H1 (cell line): ENCODE measurements around the gene IYD. TPM values are rescaled to one million over a fixed set of nuclear protein-coding genes. Genes with fewer than 3 reads are reported as not detected.

ENCODE experiments used
- CTCF ChIA-PET: fragments of 300-600 bp; sonication (Branson Sonifier 250); formaldehyde crosslinking; loops from one replicate; lab custom pipeline; 2021; ENCODE audit not compliant: partially characterized antibody; lab: Charles Lee
- POLR2A ChIA-PET: fragments of 300-600 bp; sonication (Branson Sonifier 250); formaldehyde crosslinking; loops from one replicate; lab custom pipeline; 2021; ENCODE audit warnings: inconsistent platforms; ENCODE audit not compliant: partially characterized antibody; lab: Charles Lee
- DNase-seq, 2 experiments: peaks; one replicate each; pipeline versions ENCODE4 v3.0.0 to v3.0.0-alpha.2; 2010 to 2022; ENCODE audit warnings: low spot score in 2 of 2, low read depth in 1 of 2, mixed read lengths in 1 of 2
- FAIRE-seq: peaks from 2 replicates; lab custom pipeline; 2011; peaks lifted over from hg19 to GRCh38; lab: Jason Lieb, UNC
- H2AFZ ChIP-seq: 2 replicates; pipeline ENCODE4 v1.8.1; 2012; ENCODE audit warnings: low read length, inconsistent platforms
- H2AK5ac ChIP-seq: 2 replicates; pipeline ENCODE4 v1.6.1; 2013; ENCODE audit warnings: low read depth, low read length
- H2BK120ac ChIP-seq: replicated peaks from 2 replicates; pipeline ENCODE3; 2013; ENCODE audit warnings: low read depth, low read length, inconsistent platforms
- H2BK12ac ChIP-seq: 2 replicates; pipeline ENCODE4 v1.6.1; 2013; ENCODE audit warnings: low read depth, low read length
- H2BK15ac ChIP-seq: 2 replicates; pipeline ENCODE4 v1.6.1; 2013; ENCODE audit warnings: low read length
- H2BK20ac ChIP-seq: 2 replicates; pipeline ENCODE4 v1.6.1; 2013; ENCODE audit warnings: low read length
- H2BK5ac ChIP-seq: 2 replicates; pipeline ENCODE4 v1.6.1; 2013; ENCODE audit warnings: low read depth, low read length
- H3K14ac ChIP-seq: 2 replicates; pipeline ENCODE4 v1.6.1; 2013; ENCODE audit warnings: inconsistent platforms; ENCODE audit not compliant: insufficient read length
- H3K18ac ChIP-seq: 2 replicates; pipeline ENCODE4 v1.6.1; 2013; ENCODE audit warnings: low read length; ENCODE audit errors: extremely low read depth
- H3K23ac ChIP-seq: 2 replicates; pipeline ENCODE4 v1.6.1; 2013; ENCODE audit warnings: inconsistent platforms; ENCODE audit not compliant: insufficient read length
- H3K23me2 ChIP-seq: 2 replicates; pipeline ENCODE4 v1.6.1; 2013; ENCODE audit warnings: low read depth, low read length
- H3K27ac ChIP-seq: 2 replicates; pipeline ENCODE4 v1.6.1; 2011; ENCODE audit warnings: low read depth, low read length, inconsistent platforms
- H3K27me3 ChIP-seq, 4 experiments: replicated peaks in 1 of 4; 1 replicate in 1 of 4; 2 replicates in 3 of 4; pipeline versions ENCODE4 v1.6.1 to v1.8.1; 2011 to 2013; ENCODE audit warnings: low read length in 3 of 4, mild to moderate bottlenecking in 3 of 4, inconsistent platforms in 2 of 4, mixed read lengths in 2 of 4, moderate library complexity in 1 of 4; ENCODE audit not compliant: control insufficient read depth in 3 of 4, insufficient read depth in 3 of 4; ENCODE audit errors: extremely low read depth in 1 of 4
- H3K36me3 ChIP-seq, 4 experiments: 2 replicates each; pipeline versions ENCODE4 v1.6.1 to v1.8.1; 2011 to 2013; ENCODE audit warnings: mild to moderate bottlenecking in 4 of 4, low read length in 3 of 4, moderate library complexity in 2 of 4, control low read depth in 1 of 4, inconsistent platforms in 1 of 4; ENCODE audit not compliant: insufficient read depth in 4 of 4, control insufficient read depth in 2 of 4
- H3K4ac ChIP-seq: replicated peaks from 2 replicates; pipeline ENCODE3; 2013; ENCODE audit warnings: low read length, low read depth, mixed read lengths, inconsistent platforms; ENCODE audit not compliant: insufficient read length
- H3K4me1 ChIP-seq, 4 experiments: replicated peaks in 1 of 4; 1 replicate in 1 of 4; 2 replicates in 3 of 4; pipeline versions ENCODE4 v1.6.1 to v1.8.1; 2011 to 2013; ENCODE audit warnings: low read length in 3 of 4, inconsistent platforms in 2 of 4, mixed read lengths in 1 of 4; ENCODE audit not compliant: insufficient read depth in 4 of 4, control insufficient read depth in 3 of 4
- H3K4me2 ChIP-seq, 2 experiments: 2 replicates each; pipeline versions ENCODE4 v1.6.1 to v1.8.1; 2011 to 2013; ENCODE audit warnings: low read depth in 2 of 2, low read length in 2 of 2, control low read depth in 1 of 2, inconsistent platforms in 1 of 2, mild to moderate bottlenecking in 1 of 2; ENCODE audit not compliant: insufficient read depth in 1 of 2
- H3K4me3 ChIP-seq, 4 experiments: fragments of 200-600, 300-600 bp in 1 of 4; sonication (generic), shearing (Covaris generic), sonication (Bioruptor Twin) in 1 of 4; 2 replicates each; pipeline versions ENCODE4 v1.5.1 to v1.8.1; 2011 to 2016; ENCODE audit warnings: low read length in 4 of 4, low read depth in 3 of 4, control low read depth in 2 of 4, inconsistent platforms in 2 of 4, mild to moderate bottlenecking in 2 of 4, mixed read lengths in 1 of 4, moderate library complexity in 1 of 4; ENCODE audit not compliant: insufficient read depth in 2 of 4; ENCODE audit errors: extremely low read depth in 1 of 4
- H3K56ac ChIP-seq: replicated peaks from 2 replicates; pipeline ENCODE3; 2013; ENCODE audit warnings: low read depth, mild to moderate bottlenecking, mixed read lengths, low read length, inconsistent platforms; ENCODE audit not compliant: insufficient read length
- H3K79me1 ChIP-seq: 2 replicates; pipeline ENCODE4 v1.6.1; 2013; ENCODE audit warnings: low read depth, low read length, control low read depth
- H3K79me2 ChIP-seq, 2 experiments: 2 replicates each; pipeline versions ENCODE4 v1.6.1 to v1.8.1; 2012 to 2013; ENCODE audit warnings: low read length in 2 of 2, mild to moderate bottlenecking in 2 of 2, inconsistent platforms in 1 of 2; ENCODE audit not compliant: insufficient read depth in 2 of 2, control insufficient read depth in 1 of 2
- H3K9ac ChIP-seq, 4 experiments: replicated peaks in 1 of 4; 1 replicate in 1 of 4; 2 replicates in 3 of 4; pipeline versions ENCODE4 v1.6.1 to v1.8.1; 2011 to 2013; ENCODE audit warnings: low read depth in 3 of 4, low read length in 3 of 4, control low read depth in 2 of 4, mild to moderate bottlenecking in 2 of 4, moderate library complexity in 2 of 4, inconsistent platforms in 1 of 4; ENCODE audit errors: extremely low read depth in 1 of 4
- H3K9me3 ChIP-seq, 2 experiments: 2 replicates each; pipeline versions ENCODE4 v1.6.1 to v1.8.1; 2012 to 2013; ENCODE audit warnings: mild to moderate bottlenecking in 2 of 2, moderate library complexity in 2 of 2, control low read depth in 1 of 2, inconsistent platforms in 1 of 2, low read depth in 1 of 2, low read length in 1 of 2, mixed read lengths in 1 of 2; ENCODE audit not compliant: insufficient read depth in 2 of 2
- H4K20me1 ChIP-seq, 2 experiments: replicated peaks in 1 of 2; 2 replicates each; pipeline versions ENCODE3 to v1.8.1; 2011 to 2013; ENCODE audit warnings: inconsistent platforms in 2 of 2, low read length in 2 of 2, mild to moderate bottlenecking in 1 of 2; ENCODE audit not compliant: insufficient read depth in 2 of 2, control insufficient read depth in 1 of 2
- H4K5ac ChIP-seq: 2 replicates; pipeline ENCODE4 v1.6.1; 2013; ENCODE audit warnings: low read length, low read depth, mixed read lengths, inconsistent platforms; ENCODE audit not compliant: insufficient read length
- H4K8ac ChIP-seq: 2 replicates; pipeline ENCODE4 v1.8.0; 2013; ENCODE audit warnings: mild to moderate bottlenecking, moderate library complexity, low read length, inconsistent platforms; ENCODE audit not compliant: insufficient read depth; ENCODE audit errors: extremely low read depth
- H4K91ac ChIP-seq: replicated peaks from 2 replicates; pipeline ENCODE3; 2013; ENCODE audit warnings: low read length, mixed read lengths, inconsistent platforms; ENCODE audit not compliant: insufficient read length
- CHD2 ChIP-seq: IDR thresholded peaks from 2 replicates; pipeline ENCODE4 v1.6.1; 2012; ENCODE audit warnings: low read length, improper control_type of control experiment
- TAF7 ChIP-seq: optimal IDR thresholded peaks from 2 replicates; pipeline ENCODE3; 2011; ENCODE audit warnings: low read depth, mild to moderate bottlenecking, inconsistent platforms, low read length, moderate library complexity, borderline replicate concordance
- TEAD4 ChIP-seq: IDR thresholded peaks from 2 replicates; pipeline ENCODE4 v1.6.1; 2012; ENCODE audit warnings: low read depth, low read length, inconsistent platforms, mixed read lengths
- WGBS, 2 experiments: shearing (Covaris generic) in 1 of 2; methylation state at CpG; one replicate each; pipeline versions ENCODE4 v1.1.6 to v1.1.7; 2013 to 2015; ENCODE audit warnings: low lambda C conversion rate in 2 of 2, mixed read lengths in 2 of 2, inconsistent platforms in 1 of 2, low coverage in 1 of 2, missing lambda C conversion rate in 1 of 2; ENCODE audit not compliant: insufficient replicate concordance in 2 of 2, insufficient coverage in 1 of 2, insufficient read length in 1 of 2; ENCODE audit errors: extremely low coverage in 1 of 2, missing lambda C conversion rate in 1 of 2; 5-methylcytosine and 5-hydroxymethylcytosine counted together
- polyA plus RNA-seq, 7 experiments: library from polyadenylated mRNA; depleted of rRNA in 3 of 7; stranded (reverse) in 5 of 7; unstranded in 2 of 7; fragments of >200 nt in 5 of 7; fragments of 200-250 nt in 2 of 7; gene quantifications; 1 replicate in 5 of 7; 2 replicates in 1 of 7; 4 replicates in 1 of 7; pipeline versions ENCODE4 v1.2.1 to v1.2.3, GENCODE V29; 2011 to 2013; ENCODE audit warnings: missing spikeins in 2 of 7, mixed read lengths in 2 of 7
- total RNA-seq: library from RNA; stranded (reverse); fragmentation: NEBNext Ultra II Directional; extraction: Animal tissue kit (Norgen Biotek cat#: 25700); gene quantifications from 2 replicates; pipeline ENCODE4 v1.2.1, GENCODE V29; 2021

IYD gene
- total and polyA plus RNA-seq, 2 of the 8 experiments (the other 6 are each of a cell fraction or from before 2014, with no cell fraction given) = not detected

GRCh38 chr6:150452428-150453243, 83.8 kb downstream of the IYD start:
- no peak overlapping the region for H2BK120ac ChIP-seq
- POLR2A ChIA-PET = no interaction called here
- H3K4ac ChIP-seq = no peak overlapping the region
- H2AK5ac ChIP-seq = no peak overlapping the region
- peaks cover 0 to 5% (median 3%) of the 10 kb centered on the region in 4 experiments; a peak in 2 of 7 replicates for H3K4me1 ChIP-seq
- no peak overlapping the region for H2BK12ac ChIP-seq
- H3K27me3 ChIP-seq = no peaks in the 10 kb centered on the region
- H3K9me3 ChIP-seq = no peaks in the 10 kb centered on the region
- H2BK5ac ChIP-seq = no peak overlapping the region
- 0 out of 2 replicates have a peak, but pooled peaks have one; percentile 11 for TF ChIP-seq TEAD4
- TF ChIP-seq CHD2 = no peak
- TF ChIP-seq TAF7 = no peak
- no peak overlapping the region for H3K9ac ChIP-seq
- H4K20me1 ChIP-seq = no peaks in the 10 kb centered on the region
- CTCF ChIA-PET = interaction anchor here (0.6 to 1.6 kb wide), 6 partner anchors 9 to 506 kb away, joined by 3 to 6 read pairs (median 4); no protein-coding TSS in a partner anchor
- H4K8ac ChIP-seq = peak overlapping the region; percentile 28; the same call in 1 of the 2 replicates
- H4K91ac ChIP-seq = no peak overlapping the region
- H3K79me1 ChIP-seq = no peaks in the 10 kb centered on the region
- H3K79me2 ChIP-seq = no peaks in the 10 kb centered on the region
- no peak overlapping the region for H3K14ac ChIP-seq
- 86% methylated on average over 18 of the region's 18 CpGs; no CpG with 5 or more reads in 1 of the 2 experiments for WGBS, 2 experiments
- H2BK15ac ChIP-seq = no peak overlapping the region
- no peaks in the 10 kb centered on the region for H3K36me3 ChIP-seq
- DNase-seq (no peak), FAIRE-seq (no peak)
- no peak overlapping the region for H3K4me3 ChIP-seq
- H3K23ac ChIP-seq = no peak overlapping the region
- no peak overlapping the region for H3K56ac ChIP-seq
- no peak overlapping the region for H3K18ac ChIP-seq
- H3K27ac ChIP-seq = no peak overlapping the region
- no peaks in the 10 kb centered on the region for H3K23me2 ChIP-seq
- H2BK20ac ChIP-seq = no peak overlapping the region
- H2AFZ ChIP-seq = peak overlapping the region; percentile 21; the same call in 1 of the 2 replicates
- no peak overlapping the region for H3K4me2 ChIP-seq
- H4K5ac ChIP-seq = no peak overlapping the region
